H1 (cell line): ENCODE data around the gene EHD2. TPM values are rescaled to one million over a fixed set of nuclear protein-coding genes. Genes with fewer than 3 reads are reported as not detected.
"Not testable (repeated sequence)": the region's sequence is repeated elsewhere in the genome, so short reads cannot be mapped to it uniquely, and the experiment has no call there.

Experiments
- CTCF ChIA-PET: fragments of 300-600 bp; sonication (Branson Sonifier 250); formaldehyde crosslinking; loops from one replicate; lab custom pipeline; 2021; ENCODE audit not compliant: partially characterized antibody; lab: Charles Lee
- POLR2A ChIA-PET: fragments of 300-600 bp; sonication (Branson Sonifier 250); formaldehyde crosslinking; loops from one replicate; lab custom pipeline; 2021; ENCODE audit warnings: inconsistent platforms; ENCODE audit not compliant: partially characterized antibody; lab: Charles Lee
- DNase-seq, 2 experiments: peaks; one replicate each; pipeline versions ENCODE4 v3.0.0 to v3.0.0-alpha.2; 2010 to 2022; ENCODE audit warnings: low spot score in 2 of 2, low read depth in 1 of 2, mixed read lengths in 1 of 2
- FAIRE-seq: peaks from 2 replicates; lab custom pipeline; 2011; peaks lifted over from hg19 to GRCh38; lab: Jason Lieb, UNC
- H2AFZ ChIP-seq: 2 replicates; pipeline ENCODE4 v1.8.1; 2012; ENCODE audit warnings: low read length, inconsistent platforms
- H2AK5ac ChIP-seq: 2 replicates; pipeline ENCODE4 v1.6.1; 2013; ENCODE audit warnings: low read depth, low read length
- H2BK120ac ChIP-seq: replicated peaks from 2 replicates; pipeline ENCODE3; 2013; ENCODE audit warnings: low read depth, low read length, inconsistent platforms
- H2BK12ac ChIP-seq: 2 replicates; pipeline ENCODE4 v1.6.1; 2013; ENCODE audit warnings: low read depth, low read length
- H2BK15ac ChIP-seq: 2 replicates; pipeline ENCODE4 v1.6.1; 2013; ENCODE audit warnings: low read length
- H2BK20ac ChIP-seq: 2 replicates; pipeline ENCODE4 v1.6.1; 2013; ENCODE audit warnings: low read length
- H2BK5ac ChIP-seq: 2 replicates; pipeline ENCODE4 v1.6.1; 2013; ENCODE audit warnings: low read depth, low read length
- H3K14ac ChIP-seq: 2 replicates; pipeline ENCODE4 v1.6.1; 2013; ENCODE audit warnings: inconsistent platforms; ENCODE audit not compliant: insufficient read length
- H3K18ac ChIP-seq: 2 replicates; pipeline ENCODE4 v1.6.1; 2013; ENCODE audit warnings: low read length; ENCODE audit errors: extremely low read depth
- H3K23ac ChIP-seq: 2 replicates; pipeline ENCODE4 v1.6.1; 2013; ENCODE audit warnings: inconsistent platforms; ENCODE audit not compliant: insufficient read length
- H3K23me2 ChIP-seq: 2 replicates; pipeline ENCODE4 v1.6.1; 2013; ENCODE audit warnings: low read depth, low read length
- H3K27ac ChIP-seq: 2 replicates; pipeline ENCODE4 v1.6.1; 2011; ENCODE audit warnings: low read depth, low read length, inconsistent platforms
- H3K27me3 ChIP-seq, 4 experiments: replicated peaks in 1 of 4; 1 replicate in 1 of 4; 2 replicates in 3 of 4; pipeline versions ENCODE4 v1.6.1 to v1.8.1; 2011 to 2013; ENCODE audit warnings: low read length in 3 of 4, mild to moderate bottlenecking in 3 of 4, inconsistent platforms in 2 of 4, mixed read lengths in 2 of 4, moderate library complexity in 1 of 4; ENCODE audit not compliant: control insufficient read depth in 3 of 4, insufficient read depth in 3 of 4; ENCODE audit errors: extremely low read depth in 1 of 4
- H3K36me3 ChIP-seq, 4 experiments: 2 replicates each; pipeline versions ENCODE4 v1.6.1 to v1.8.1; 2011 to 2013; ENCODE audit warnings: mild to moderate bottlenecking in 4 of 4, low read length in 3 of 4, moderate library complexity in 2 of 4, control low read depth in 1 of 4, inconsistent platforms in 1 of 4; ENCODE audit not compliant: insufficient read depth in 4 of 4, control insufficient read depth in 2 of 4
- H3K4ac ChIP-seq: replicated peaks from 2 replicates; pipeline ENCODE3; 2013; ENCODE audit warnings: low read length, low read depth, mixed read lengths, inconsistent platforms; ENCODE audit not compliant: insufficient read length
- H3K4me1 ChIP-seq, 4 experiments: replicated peaks in 1 of 4; 1 replicate in 1 of 4; 2 replicates in 3 of 4; pipeline versions ENCODE4 v1.6.1 to v1.8.1; 2011 to 2013; ENCODE audit warnings: low read length in 3 of 4, inconsistent platforms in 2 of 4, mixed read lengths in 1 of 4; ENCODE audit not compliant: insufficient read depth in 4 of 4, control insufficient read depth in 3 of 4
- H3K4me2 ChIP-seq, 2 experiments: 2 replicates each; pipeline versions ENCODE4 v1.6.1 to v1.8.1; 2011 to 2013; ENCODE audit warnings: low read depth in 2 of 2, low read length in 2 of 2, control low read depth in 1 of 2, inconsistent platforms in 1 of 2, mild to moderate bottlenecking in 1 of 2; ENCODE audit not compliant: insufficient read depth in 1 of 2
- H3K4me3 ChIP-seq, 4 experiments: fragments of 200-600, 300-600 bp in 1 of 4; sonication (generic), shearing (Covaris generic), sonication (Bioruptor Twin) in 1 of 4; 2 replicates each; pipeline versions ENCODE4 v1.5.1 to v1.8.1; 2011 to 2016; ENCODE audit warnings: low read length in 4 of 4, low read depth in 3 of 4, control low read depth in 2 of 4, inconsistent platforms in 2 of 4, mild to moderate bottlenecking in 2 of 4, mixed read lengths in 1 of 4, moderate library complexity in 1 of 4; ENCODE audit not compliant: insufficient read depth in 2 of 4; ENCODE audit errors: extremely low read depth in 1 of 4
- H3K56ac ChIP-seq: replicated peaks from 2 replicates; pipeline ENCODE3; 2013; ENCODE audit warnings: low read depth, mild to moderate bottlenecking, mixed read lengths, low read length, inconsistent platforms; ENCODE audit not compliant: insufficient read length
- H3K79me1 ChIP-seq: 2 replicates; pipeline ENCODE4 v1.6.1; 2013; ENCODE audit warnings: low read depth, low read length, control low read depth
- H3K79me2 ChIP-seq, 2 experiments: 2 replicates each; pipeline versions ENCODE4 v1.6.1 to v1.8.1; 2012 to 2013; ENCODE audit warnings: low read length in 2 of 2, mild to moderate bottlenecking in 2 of 2, inconsistent platforms in 1 of 2; ENCODE audit not compliant: insufficient read depth in 2 of 2, control insufficient read depth in 1 of 2
- H3K9ac ChIP-seq, 4 experiments: replicated peaks in 1 of 4; 1 replicate in 1 of 4; 2 replicates in 3 of 4; pipeline versions ENCODE4 v1.6.1 to v1.8.1; 2011 to 2013; ENCODE audit warnings: low read depth in 3 of 4, low read length in 3 of 4, control low read depth in 2 of 4, mild to moderate bottlenecking in 2 of 4, moderate library complexity in 2 of 4, inconsistent platforms in 1 of 4; ENCODE audit errors: extremely low read depth in 1 of 4
- H3K9me3 ChIP-seq, 2 experiments: 2 replicates each; pipeline versions ENCODE4 v1.6.1 to v1.8.1; 2012 to 2013; ENCODE audit warnings: mild to moderate bottlenecking in 2 of 2, moderate library complexity in 2 of 2, control low read depth in 1 of 2, inconsistent platforms in 1 of 2, low read depth in 1 of 2, low read length in 1 of 2, mixed read lengths in 1 of 2; ENCODE audit not compliant: insufficient read depth in 2 of 2
- H4K20me1 ChIP-seq, 2 experiments: replicated peaks in 1 of 2; 2 replicates each; pipeline versions ENCODE3 to v1.8.1; 2011 to 2013; ENCODE audit warnings: inconsistent platforms in 2 of 2, low read length in 2 of 2, mild to moderate bottlenecking in 1 of 2; ENCODE audit not compliant: insufficient read depth in 2 of 2, control insufficient read depth in 1 of 2
- H4K5ac ChIP-seq: 2 replicates; pipeline ENCODE4 v1.6.1; 2013; ENCODE audit warnings: low read length, low read depth, mixed read lengths, inconsistent platforms; ENCODE audit not compliant: insufficient read length
- H4K8ac ChIP-seq: 2 replicates; pipeline ENCODE4 v1.8.0; 2013; ENCODE audit warnings: mild to moderate bottlenecking, moderate library complexity, low read length, inconsistent platforms; ENCODE audit not compliant: insufficient read depth; ENCODE audit errors: extremely low read depth
- H4K91ac ChIP-seq: replicated peaks from 2 replicates; pipeline ENCODE3; 2013; ENCODE audit warnings: low read length, mixed read lengths, inconsistent platforms; ENCODE audit not compliant: insufficient read length
- polyA plus RNA-seq, 7 experiments: library from polyadenylated mRNA; depleted of rRNA in 3 of 7; stranded (reverse) in 5 of 7; unstranded in 2 of 7; fragments of >200 nt in 5 of 7; fragments of 200-250 nt in 2 of 7; gene quantifications; 1 replicate in 5 of 7; 2 replicates in 1 of 7; 4 replicates in 1 of 7; pipeline versions ENCODE4 v1.2.1 to v1.2.3, GENCODE V29; 2011 to 2013; ENCODE audit warnings: missing spikeins in 2 of 7, mixed read lengths in 2 of 7
- total RNA-seq: library from RNA; stranded (reverse); fragmentation: NEBNext Ultra II Directional; extraction: Animal tissue kit (Norgen Biotek cat#: 25700); gene quantifications from 2 replicates; pipeline ENCODE4 v1.2.1, GENCODE V29; 2021

Gene EHD2
- total and polyA plus RNA-seq, 2 of the 8 experiments (the other 6 are each of a cell fraction or from before 2014, with no cell fraction given): 4.5 to 14.3 TPM

DNA sequence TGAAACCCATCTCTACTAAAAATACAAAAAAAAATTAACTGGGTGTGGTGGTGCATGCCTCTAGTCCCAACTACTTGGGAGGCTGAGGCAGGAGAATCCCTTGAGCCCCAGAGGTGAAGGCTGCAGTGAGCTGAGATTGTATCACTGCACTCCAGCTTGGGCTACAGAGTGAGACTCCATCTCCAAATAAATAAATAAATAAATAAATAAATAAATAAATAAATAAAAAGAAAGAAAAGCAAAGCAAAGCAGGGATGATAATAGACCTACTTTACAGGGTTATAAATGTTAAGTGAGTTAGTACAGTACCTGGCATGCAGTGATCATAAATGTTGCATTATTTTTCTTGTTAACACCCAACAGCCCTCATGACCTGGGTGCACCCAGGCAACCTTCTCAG, 1.6 kb downstream of the EHD2 start:
- not testable (repeated sequence) for H3K23me2 ChIP-seq, H3K79me1 ChIP-seq, H2AK5ac ChIP-seq, H3K27me3 ChIP-seq, H3K18ac ChIP-seq, H2AFZ ChIP-seq, H4K91ac ChIP-seq, H3K4me2 ChIP-seq, H3K14ac ChIP-seq, H2BK12ac ChIP-seq, H2BK15ac ChIP-seq, H3K4me1 ChIP-seq, H3K9me3 ChIP-seq, H3K56ac ChIP-seq, DNase-seq, H3K36me3 ChIP-seq, H3K23ac ChIP-seq, H3K9ac ChIP-seq, FAIRE-seq, H2BK5ac ChIP-seq, H2BK20ac ChIP-seq, H4K8ac ChIP-seq, H4K5ac ChIP-seq, H2BK120ac ChIP-seq, H4K20me1 ChIP-seq, H3K79me2 ChIP-seq, H3K27ac ChIP-seq, H3K4ac ChIP-seq, H3K4me3 ChIP-seq
- CTCF ChIA-PET: interaction anchor here (0.6 to 24.9 kb wide), 14 partner anchors 8 to 1283 kb away, joined by 3 to 436 read pairs (median 18); partner anchors contain the start of gene NOP53
- POLR2A ChIA-PET: interaction anchor here (1.0 to 3.0 kb wide), 2 partner anchors 29 to 34 kb away, joined by 3 to 8 read pairs; no protein-coding TSS in a partner anchor
